NCI-H2196 (cell line): Measurements from ENCODE around the gene DEFB131B.
"Not testable (repeated sequence)": the region's sequence is repeated elsewhere in the genome, so short reads cannot be mapped to it uniquely, and the experiment has no call there.

ENCODE experiments used
- DNase-seq: peaks from one replicate; lab custom pipeline; 2025; ENCODE audit not compliant: unreplicated experiment; lab: John Stamatoyannopoulos, UW

DEFB131B gene

GRCh38 chr11:71878059-71878458 is at the start of gene DEFB131B:
TSS of gene DEFB131B (plus strand) at chr11:71878453. CDS start at chr11:71878453, 0 bp downstream.
- not testable (repeated sequence) for DNase-seq

- DNase-seq, result not testable (repeated sequence)
Measured at GRCh38 chr11:71829247-71829646, 49.0 kb upstream of the DEFB131B start.

- not testable (repeated sequence) for DNase-seq
Measured at GRCh38 chr11:71829686-71830085, 48.6 kb upstream of the DEFB131B start.

- DNase-seq, result not testable (repeated sequence)
Measured at GRCh38 chr11:71832811-71833210, 45.4 kb upstream of the DEFB131B start, which contains the start of gene DEFB108B. TSS of gene DEFB108B (plus strand) at chr11:71833200. CDS start at chr11:71833200, 0 bp downstream.

- not testable (repeated sequence) for DNase-seq
Measured at GRCh38 chr11:71842720-71843119, 35.5 kb upstream of the DEFB131B start.

- not testable (repeated sequence) for DNase-seq
Measured at GRCh38 chr11:71843355-71843754, 34.9 kb upstream of the DEFB131B start.

GRCh38 chr11:71843858-71844257 is 34.4 kb upstream of the DEFB131B start:
- no peak for DNase-seq

- DNase-seq, result not testable (repeated sequence)
Measured at GRCh38 chr11:71853895-71854294, 24.4 kb upstream of the DEFB131B start.

- not testable (repeated sequence) for DNase-seq
Measured at GRCh38 chr11:71855880-71856279, 22.4 kb upstream of the DEFB131B start.

- DNase-seq, result not testable (repeated sequence)
Measured at GRCh38 chr11:71860835-71861234, 17.4 kb upstream of the DEFB131B start.

GRCh38 chr11:71863978-71864627 is 14.2 kb upstream of the DEFB131B start:
- DNase-seq, result peak; percentile 28

- not testable (repeated sequence) for DNase-seq
Measured at GRCh38 chr11:71867209-71867608, 11.0 kb upstream of the DEFB131B start.

GRCh38 chr11:71869931-71870330 is 8.3 kb upstream of the DEFB131B start:
- DNase-seq, result not testable (repeated sequence)

- not testable (repeated sequence) for DNase-seq
Measured at GRCh38 chr11:71870661-71871060, 7.6 kb upstream of the DEFB131B start.

- not testable (repeated sequence) for DNase-seq
Measured at GRCh38 chr11:71876262-71876661, 2.0 kb upstream of the DEFB131B start.

- DNase-seq, result not testable (repeated sequence)
Measured at GRCh38 chr11:71885806-71886205, 7.6 kb downstream of the DEFB131B start.

GRCh38 chr11:71888335-71889010 is 10.2 kb downstream of the DEFB131B start:
- not testable (repeated sequence) for DNase-seq

GRCh38 chr11:71889181-71889872 is 11.1 kb downstream of the DEFB131B start:
- not testable (repeated sequence) for DNase-seq

GRCh38 chr11:71895961-71896360 is 17.7 kb downstream of the DEFB131B start:
- DNase-seq, result no peak

- not testable (repeated sequence) for DNase-seq
Measured at GRCh38 chr11:71901137-71901536, 22.9 kb downstream of the DEFB131B start.

- no peak for DNase-seq
Measured at GRCh38 chr11:71908218-71908617, 30.0 kb downstream of the DEFB131B start.

- DNase-seq, result not testable (repeated sequence)
Measured at GRCh38 chr11:71910775-71911174, 32.5 kb downstream of the DEFB131B start.
